K562 (cell line): ENCODE measurements around the gene AQP6. TPM values are rescaled to one million over a fixed set of nuclear protein-coding genes. Genes with fewer than 3 reads are reported as not detected.

Experiments used
- ATAC-seq: fragments of 200-7000 bp; cut with Tn5 transposase; 3 replicates; pipeline ENCODE4 v1.9.1; 2020; ENCODE audit warnings: moderate library complexity
- BruUV-seq: library from RNA; stranded (reverse); fragments of 400-500 nt; replicated peaks from 2 replicates; lab custom pipeline; 2021; lab: Mats Ljungman, UMichigan
- CTCF ChIA-PET: fragments of 300-600 bp; formaldehyde crosslinking; extraction: SDS; loops from one replicate; lab custom pipeline; 2021; ENCODE audit warnings: low intra/inter-chr PET ratio; lab: Yijun Ruan, JAX
- POLR2A ChIA-PET: fragments of 300-600, 350-650 bp; sonication (Branson Sonifier 250); formaldehyde crosslinking; extraction: SDS; loops from one replicate; lab custom pipeline; 2021; ENCODE audit warnings: antibody characterized with exemption, inconsistent platforms; lab: Yijun Ruan, JAX
- DNase-seq, 4 experiments: peaks; one replicate each; pipeline versions ENCODE4 v3.0.0 to v3.0.0-alpha.2; 2011 to 2018; ENCODE audit warnings: low spot score in 3 of 4, mixed read lengths in 3 of 4; ENCODE audit errors: extremely low read depth in 1 of 4
- FAIRE-seq: peaks from 2 replicates; lab custom pipeline; 2011; peaks lifted over from hg19 to GRCh38; lab: Jason Lieb, UNC
- H2AFZ ChIP-seq: 2 replicates; pipeline ENCODE4 v1.6.0; 2011; ENCODE audit warnings: low read depth, low read length, control low read depth, inconsistent platforms
- H3K27ac ChIP-seq: fragments of 200-600 bp; 3 replicates; pipeline ENCODE4 v1.8.0; 2011; ENCODE audit warnings: low read depth, mild to moderate bottlenecking, control low read depth, inconsistent platforms, low read length, moderate library complexity, mixed read lengths; ENCODE audit errors: extremely low read depth
- H3K27me3 ChIP-seq, 2 experiments: fragments of 300-600 bp in 1 of 2; 2 replicates in 1 of 2; 3 replicates in 1 of 2; pipeline versions ENCODE4 v1.6.0 to v1.8.0; 2011; ENCODE audit warnings: inconsistent platforms in 2 of 2, low read length in 2 of 2, mild to moderate bottlenecking in 1 of 2, mixed read lengths in 1 of 2, moderate library complexity in 1 of 2; ENCODE audit not compliant: control insufficient read depth in 2 of 2, insufficient read depth in 2 of 2
- H3K36me3 ChIP-seq: fragments of 300-600 bp; 3 replicates; pipeline ENCODE4 v1.8.0; 2011; ENCODE audit warnings: mild to moderate bottlenecking, low read length, inconsistent platforms; ENCODE audit not compliant: control insufficient read depth, insufficient read depth
- H3K4me1 ChIP-seq, 2 experiments: fragments of 200-600 bp in 1 of 2; replicated peaks in 1 of 2; 2 replicates in 1 of 2; 3 replicates in 1 of 2; pipeline versions ENCODE4 v1.5.1 to v1.8.0; 2011; ENCODE audit warnings: inconsistent platforms in 2 of 2, low read length in 2 of 2, mild to moderate bottlenecking in 1 of 2, mixed read lengths in 1 of 2, moderate library complexity in 1 of 2; ENCODE audit not compliant: control insufficient read depth in 2 of 2, insufficient read depth in 2 of 2
- H3K4me2 ChIP-seq: 2 replicates; pipeline ENCODE4 v1.6.1; 2011; ENCODE audit warnings: low read length, control low read depth, inconsistent platforms, mixed read lengths; ENCODE audit not compliant: insufficient read depth
- H3K4me3 ChIP-seq: fragments of 200-600 bp; sonication (generic), shearing (Covaris generic); 2 replicates; pipeline ENCODE4 v1.5.1; 2016; ENCODE audit warnings: control low read depth, inconsistent platforms
- H3K79me2 ChIP-seq: fragments of 200-600 bp; 3 replicates; pipeline ENCODE4 v1.8.0; 2011; ENCODE audit warnings: low read length, inconsistent platforms; ENCODE audit not compliant: control insufficient read depth, insufficient read depth
- H3K9ac ChIP-seq, 2 experiments: 2 replicates each; pipeline versions ENCODE4 v1.6.0 to v1.6.1; 2011; ENCODE audit warnings: low read depth in 2 of 2, low read length in 2 of 2, control low read depth in 1 of 2, inconsistent platforms in 1 of 2, mild to moderate bottlenecking in 1 of 2, mixed read lengths in 1 of 2; ENCODE audit not compliant: insufficient read depth in 1 of 2
- H3K9me1 ChIP-seq: one replicate; pipeline ENCODE4 v1.6.0; 2011; ENCODE audit warnings: inconsistent platforms, mild to moderate bottlenecking, low read length, moderate library complexity; ENCODE audit not compliant: control insufficient read depth, insufficient read depth
- H3K9me3 ChIP-seq: replicated peaks from 2 replicates; pipeline ENCODE4 v1.5.1; 2011; ENCODE audit warnings: low read depth, low read length, inconsistent platforms; ENCODE audit not compliant: control insufficient read depth, insufficient read depth
- H4K20me1 ChIP-seq: replicated peaks from 2 replicates; pipeline ENCODE4 v1.6.1; 2011; ENCODE audit warnings: low read length, inconsistent platforms, mixed read lengths; ENCODE audit not compliant: control insufficient read depth, insufficient read depth
- ZFP36 ChIP-seq: fragments of 150-350 bp; IDR thresholded peaks from 2 replicates; pipeline ENCODE4 v1.6.1; 2018; ENCODE audit warnings: low read length, low read depth; ENCODE audit not compliant: partially characterized antibody
- WGBS: fragments of 100-300 bp; shearing (Covaris generic); methylation state at CpG from one replicate; pipeline ENCODE4 v1.1.6; 2016; ENCODE audit warnings: low coverage, mixed read lengths; ENCODE audit not compliant: insufficient coverage; ENCODE audit errors: missing lambda C conversion rate; 5-methylcytosine and 5-hydroxymethylcytosine counted together
- in situ Hi-C: fragments of 300-500 bp; cut with MboI; formaldehyde crosslinking; loops from 4 replicates; pipeline ENCODE4 v1.15.0; 2018; ENCODE audit warnings: inconsistent platforms, mixed read lengths
- intact Hi-C: fragments of 100-400 bp; cut with micrococcal nuclease; formaldehyde crosslinking; loops from 2 replicates; pipeline ENCODE4 v1.14.2; 2022
- polyA plus RNA-seq, 8 experiments: library from polyadenylated mRNA; depleted of rRNA in 4 of 8; stranded (reverse) in 5 of 8; unstranded in 3 of 8; fragments of >200 nt; fragmentation: Nextera tagmentation in 2 of 8; fragmentation: Illumina TruSeq in 1 of 8; extraction: Ambion mirVana in 2 of 8; extraction: Trizol in 1 of 8; gene quantifications; 2 replicates each; pipeline versions ENCODE4 v1.2.1 to v1.2.3, GENCODE V29; 2011 to 2014; ENCODE audit warnings: inconsistent platforms in 1 of 8, missing spikeins in 1 of 8
- total RNA-seq, 7 experiments: library from RNA; depleted of rRNA in 6 of 7; stranded (reverse); fragments of >200 nt in 6 of 7; fragmentation: Illumina TruSeq in 2 of 7; extraction: Trizol in 2 of 7; gene quantifications; 2 replicates each; pipeline versions ENCODE4 v1.2.1 to v1.2.3, GENCODE V29; 2011 to 2021; ENCODE audit warnings: low replicate concordance in 1 of 7
- TF ChIP-seq, protein P1 (sequence below), 2 experiments: fragments of 450-650 bp in 1 of 2; IDR thresholded peaks; 2 replicates each; pipeline ENCODE4 v1.6.1; 2011 to 2017; ENCODE audit warnings: low read depth in 2 of 2, antibody characterized with exemption in 1 of 2, borderline replicate concordance in 1 of 2, low read length in 1 of 2, mild to moderate bottlenecking in 1 of 2, mixed read lengths in 1 of 2; ENCODE audit not compliant: control insufficient read depth in 1 of 2

AQP6 gene
- total and polyA plus RNA-seq, 9 of the 15 experiments (the other 6 are each of a cell fraction or from before 2014, with no cell fraction given) = 0.05 to 0.12 TPM; not detected in 7

DNA sequence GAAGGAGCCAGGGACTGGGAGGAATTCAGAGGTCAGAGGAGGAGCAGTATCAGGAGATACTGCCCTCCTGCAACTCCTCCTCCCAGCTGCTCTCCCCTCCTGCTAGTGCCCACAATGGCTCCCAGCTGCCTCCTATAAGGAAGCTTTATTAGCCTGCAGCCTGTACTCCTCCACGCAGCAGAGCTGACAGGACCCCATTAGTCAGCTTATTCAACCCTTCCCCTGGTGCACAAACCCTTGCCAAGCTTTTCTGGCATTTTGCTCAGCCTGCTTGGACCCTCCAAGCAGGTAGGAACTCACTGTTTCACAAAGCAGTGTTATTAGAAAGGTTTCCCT is 29.2 kb upstream of the AQP6 start:
- Histone ChIP-seq H3K27ac (no peak overlapping the region), H3K9ac (no peak overlapping the region), H4K20me1 (no peaks in the 10 kb centered on the region), H2AFZ (no peak overlapping the region), H3K79me2 (no peaks in the 10 kb centered on the region), H3K4me2 (no peak overlapping the region), H3K9me3 (no peaks in the 10 kb centered on the region), H3K4me1 (peaks cover 13 to 14% of the 10 kb centered on the region in 2 experiments; a peak in 4 of 5 replicates), H3K27me3 (no peaks in the 10 kb centered on the region)
- DNase-seq (no peak), FAIRE-seq (no peak), ATAC-seq (no peak)
- WGBS = 0% methylated on average over 1 of the region's 1 CpG
- ChIA-PET CTCF (no interaction called here), POLR2A (no interaction called here)
- intact Hi-C loops (no loop called here), in situ Hi-C loops (no loop called here)
- no TSS peak for BruUV-seq
- peak; percentile 79 for TF ChIP-seq ZFP36
- TF ChIP-seq, protein P1, sequence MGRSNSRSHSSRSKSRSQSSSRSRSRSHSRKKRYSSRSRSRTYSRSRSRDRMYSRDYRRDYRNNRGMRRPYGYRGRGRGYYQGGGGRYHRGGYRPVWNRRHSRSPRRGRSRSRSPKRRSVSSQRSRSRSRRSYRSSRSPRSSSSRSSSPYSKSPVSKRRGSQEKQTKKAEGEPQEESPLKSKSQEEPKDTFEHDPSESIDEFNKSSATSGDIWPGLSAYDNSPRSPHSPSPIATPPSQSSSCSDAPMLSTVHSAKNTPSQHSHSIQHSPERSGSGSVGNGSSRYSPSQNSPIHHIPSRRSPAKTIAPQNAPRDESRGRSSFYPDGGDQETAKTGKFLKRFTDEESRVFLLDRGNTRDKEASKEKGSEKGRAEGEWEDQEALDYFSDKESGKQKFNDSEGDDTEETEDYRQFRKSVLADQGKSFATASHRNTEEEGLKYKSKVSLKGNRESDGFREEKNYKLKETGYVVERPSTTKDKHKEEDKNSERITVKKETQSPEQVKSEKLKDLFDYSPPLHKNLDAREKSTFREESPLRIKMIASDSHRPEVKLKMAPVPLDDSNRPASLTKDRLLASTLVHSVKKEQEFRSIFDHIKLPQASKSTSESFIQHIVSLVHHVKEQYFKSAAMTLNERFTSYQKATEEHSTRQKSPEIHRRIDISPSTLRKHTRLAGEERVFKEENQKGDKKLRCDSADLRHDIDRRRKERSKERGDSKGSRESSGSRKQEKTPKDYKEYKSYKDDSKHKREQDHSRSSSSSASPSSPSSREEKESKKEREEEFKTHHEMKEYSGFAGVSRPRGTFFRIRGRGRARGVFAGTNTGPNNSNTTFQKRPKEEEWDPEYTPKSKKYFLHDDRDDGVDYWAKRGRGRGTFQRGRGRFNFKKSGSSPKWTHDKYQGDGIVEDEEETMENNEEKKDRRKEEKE (IDR thresholded peaks at IDR 0.05; ENCODE audit: borderline replicate concordance in 1 of 2, control insufficient read depth in 1 of 2, low read depth in 2 of 2, low read length in 1 of 2) = no peak
- TF ChIP-seq, all 486 proteins: peak for 1
- Histone ChIP-seq H3K4me3 (no peak overlapping the region), H3K36me3 (no peaks in the 10 kb centered on the region), H3K9me1 (no peaks in the 10 kb centered on the region)
